ENCODE measurements around the gene ZNF584. TPM values are rescaled to one million over a fixed set of nuclear protein-coding genes. Genes with fewer than 3 reads are reported as not detected.

Gene ZNF584
- total and polyA plus RNA-seq, 10 of the 15 experiments (the other 5 are each of a cell fraction or from before 2014, with no cell fraction given) = 2.0 to 10.7 (median 6.3) TPM

- TF ChIP-seq IRF3 (IDR thresholded peaks at IDR 0.05) = peak; percentile 83
- TF ChIP-seq, protein P1, sequence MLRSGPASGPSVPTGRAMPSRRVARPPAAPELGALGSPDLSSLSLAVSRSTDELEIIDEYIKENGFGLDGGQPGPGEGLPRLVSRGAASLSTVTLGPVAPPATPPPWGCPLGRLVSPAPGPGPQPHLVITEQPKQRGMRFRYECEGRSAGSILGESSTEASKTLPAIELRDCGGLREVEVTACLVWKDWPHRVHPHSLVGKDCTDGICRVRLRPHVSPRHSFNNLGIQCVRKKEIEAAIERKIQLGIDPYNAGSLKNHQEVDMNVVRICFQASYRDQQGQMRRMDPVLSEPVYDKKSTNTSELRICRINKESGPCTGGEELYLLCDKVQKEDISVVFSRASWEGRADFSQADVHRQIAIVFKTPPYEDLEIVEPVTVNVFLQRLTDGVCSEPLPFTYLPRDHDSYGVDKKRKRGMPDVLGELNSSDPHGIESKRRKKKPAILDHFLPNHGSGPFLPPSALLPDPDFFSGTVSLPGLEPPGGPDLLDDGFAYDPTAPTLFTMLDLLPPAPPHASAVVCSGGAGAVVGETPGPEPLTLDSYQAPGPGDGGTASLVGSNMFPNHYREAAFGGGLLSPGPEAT (IDR thresholded peaks at IDR 0.05; ENCODE audit: low read depth) = peak; percentile 72
- no peak for TF ChIP-seq RCOR1 (conservative IDR thresholded peaks at IDR 0.05; ENCODE audit: low read depth, low read length)
- TF ChIP-seq POLR2AphosphoS2 (IDR thresholded peaks at IDR 0.05; ENCODE audit: low read depth, low read length) = peak; percentile 86
- peak; percentile 87 for TF ChIP-seq POLR2A (IDR thresholded peaks at IDR 0.05; ENCODE audit: low read depth, low read length)
- TF ChIP-seq STAT1 (conservative IDR thresholded peaks at IDR 0.05) = no peak; the same call in none of the 2 replicates
- TF ChIP-seq, protein P2, sequence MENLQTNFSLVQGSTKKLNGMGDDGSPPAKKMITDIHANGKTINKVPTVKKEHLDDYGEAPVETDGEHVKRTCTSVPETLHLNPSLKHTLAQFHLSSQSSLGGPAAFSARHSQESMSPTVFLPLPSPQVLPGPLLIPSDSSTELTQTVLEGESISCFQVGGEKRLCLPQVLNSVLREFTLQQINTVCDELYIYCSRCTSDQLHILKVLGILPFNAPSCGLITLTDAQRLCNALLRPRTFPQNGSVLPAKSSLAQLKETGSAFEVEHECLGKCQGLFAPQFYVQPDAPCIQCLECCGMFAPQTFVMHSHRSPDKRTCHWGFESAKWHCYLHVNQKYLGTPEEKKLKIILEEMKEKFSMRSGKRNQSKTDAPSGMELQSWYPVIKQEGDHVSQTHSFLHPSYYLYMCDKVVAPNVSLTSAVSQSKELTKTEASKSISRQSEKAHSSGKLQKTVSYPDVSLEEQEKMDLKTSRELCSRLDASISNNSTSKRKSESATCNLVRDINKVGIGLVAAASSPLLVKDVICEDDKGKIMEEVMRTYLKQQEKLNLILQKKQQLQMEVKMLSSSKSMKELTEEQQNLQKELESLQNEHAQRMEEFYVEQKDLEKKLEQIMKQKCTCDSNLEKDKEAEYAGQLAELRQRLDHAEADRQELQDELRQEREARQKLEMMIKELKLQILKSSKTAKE (IDR thresholded peaks at IDR 0.05; ENCODE audit: low read depth, poor library complexity, severe bottlenecking) = no peak
- no peak for TF ChIP-seq BRCA1 (IDR thresholded peaks at IDR 0.05; ENCODE audit: low read depth, low read length)
- TF ChIP-seq KLF5 (IDR thresholded peaks at IDR 0.05; ENCODE audit: partially characterized antibody) = peak; percentile 78
- TF ChIP-seq KDM1A (IDR thresholded peaks at IDR 0.05; ENCODE audit: borderline replicate concordance) = no peak
- no peak; the same call in 1 of the 2 replicates for TF ChIP-seq TARDBP (IDR thresholded peaks at IDR 0.05; ENCODE audit: borderline replicate concordance)
- no peak for TF ChIP-seq YBX1 (IDR thresholded peaks at IDR 0.05)
- peak in 1 of 2 experiments; percentile 87; a peak in 3 of 4 replicates for TF ChIP-seq BHLHE40 (IDR thresholded peaks at IDR 0.05; ENCODE audit: borderline replicate concordance in 1 of 2, low read depth in 2 of 2, low read length in 1 of 2)
- no peak; the same call in 1 of the 2 replicates for TF ChIP-seq SMC3 (IDR thresholded peaks at IDR 0.05; ENCODE audit: borderline replicate concordance, low read length)
- TF ChIP-seq RB1 (IDR thresholded peaks at IDR 0.05; ENCODE audit: borderline replicate concordance) = peak; percentile 98
- peak; percentile 14; the same call in 1 of the 2 replicates for TF ChIP-seq SPI1 (IDR thresholded peaks at IDR 0.05; ENCODE audit: borderline replicate concordance, insufficient read depth, low read depth, low read length)
- TF ChIP-seq CBFB (IDR thresholded peaks at IDR 0.05; ENCODE audit: low read depth) = peak; percentile 76
- TF ChIP-seq NR2F1 (conservative IDR thresholded peaks at IDR 0.05) = peak; percentile 92
- peak; percentile 70 for TF ChIP-seq MYC (IDR thresholded peaks at IDR 0.05; ENCODE audit: insufficient read depth, insufficient read length, insufficient replicate concordance, low read length, severe bottlenecking)
- peak; percentile 96 for TF ChIP-seq GATAD2B (conservative IDR thresholded peaks at IDR 0.05; ENCODE audit: low read depth)
- TF ChIP-seq, protein P3, sequence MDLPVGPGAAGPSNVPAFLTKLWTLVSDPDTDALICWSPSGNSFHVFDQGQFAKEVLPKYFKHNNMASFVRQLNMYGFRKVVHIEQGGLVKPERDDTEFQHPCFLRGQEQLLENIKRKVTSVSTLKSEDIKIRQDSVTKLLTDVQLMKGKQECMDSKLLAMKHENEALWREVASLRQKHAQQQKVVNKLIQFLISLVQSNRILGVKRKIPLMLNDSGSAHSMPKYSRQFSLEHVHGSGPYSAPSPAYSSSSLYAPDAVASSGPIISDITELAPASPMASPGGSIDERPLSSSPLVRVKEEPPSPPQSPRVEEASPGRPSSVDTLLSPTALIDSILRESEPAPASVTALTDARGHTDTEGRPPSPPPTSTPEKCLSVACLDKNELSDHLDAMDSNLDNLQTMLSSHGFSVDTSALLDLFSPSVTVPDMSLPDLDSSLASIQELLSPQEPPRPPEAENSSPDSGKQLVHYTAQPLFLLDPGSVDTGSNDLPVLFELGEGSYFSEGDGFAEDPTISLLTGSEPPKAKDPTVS (IDR thresholded peaks at IDR 0.05; ENCODE audit: low read depth, low read length) = 0 out of 2 replicates have a peak, but pooled peaks have one; percentile 71
- TF ChIP-seq NFIC (IDR thresholded peaks at IDR 0.05; ENCODE audit: low read depth, low read length) = no peak
Observed at GRCh38 chr19:58380662-58381459, 27.6 kb upstream of the ZNF584 start, which contains the start of gene ZNF837 (continued).
